IMR-90 (cell line): ENCODE data around the gene GMNN. TPM values are rescaled to one million over a fixed set of nuclear protein-coding genes. Genes with fewer than 3 reads are reported as not detected.

Experiments used
- ATAC-seq: fragments of 200-7000 bp; cut with Tn5 transposase; 2 replicates; pipeline ENCODE4 v1.9.1; 2020; ENCODE audit warnings: low read depth, mild to moderate bottlenecking, moderate library complexity
- BruUV-seq: library from RNA; stranded (reverse); fragments of 400-500 nt; replicated peaks from 2 replicates; lab custom pipeline; 2021; lab: Mats Ljungman, UMichigan
- CTCF ChIA-PET: fragments of 300-600 bp; formaldehyde crosslinking; extraction: SDS; loops from one replicate; lab custom pipeline; 2021; ENCODE audit warnings: antibody characterized with exemption; lab: Yijun Ruan, JAX
- POLR2A ChIA-PET: fragments of 300-600 bp; sonication (Branson Sonifier 250); formaldehyde crosslinking; loops from one replicate; lab custom pipeline; 2022; ENCODE audit warnings: antibody characterized with exemption; ENCODE audit not compliant: unreplicated experiment; lab: Charles Lee
- DNase-seq: peaks from one replicate; pipeline ENCODE4 v3.0.0; 2013
- H2AFZ ChIP-seq: replicated peaks from 2 replicates; pipeline ENCODE3; 2013; ENCODE audit warnings: low read length, mild to moderate bottlenecking; ENCODE audit not compliant: poor library complexity
- H2AK5ac ChIP-seq: 2 replicates; pipeline ENCODE4 v1.6.1; 2013; ENCODE audit warnings: low read depth, low read length, inconsistent platforms
- H2AK9ac ChIP-seq: replicated peaks from 2 replicates; pipeline ENCODE3; 2013; ENCODE audit warnings: mild to moderate bottlenecking, low read depth, low read length, moderate library complexity; ENCODE audit not compliant: poor library complexity
- H2BK120ac ChIP-seq: 2 replicates; pipeline ENCODE4 v1.6.1; 2013; ENCODE audit warnings: low read depth, low read length, inconsistent platforms
- H2BK15ac ChIP-seq: 3 replicates; pipeline ENCODE4 v1.6.1; 2013; ENCODE audit warnings: low read depth, low read length, inconsistent platforms
- H2BK20ac ChIP-seq: 2 replicates; pipeline ENCODE4 v1.6.1; 2013; ENCODE audit warnings: low read depth, mild to moderate bottlenecking, inconsistent platforms, low read length, moderate library complexity
- H2BK5ac ChIP-seq: 2 replicates; pipeline ENCODE4 v1.6.1; 2013; ENCODE audit warnings: mild to moderate bottlenecking, low read depth, low read length, inconsistent platforms; ENCODE audit not compliant: poor library complexity, severe bottlenecking
- H3K14ac ChIP-seq: replicated peaks from 2 replicates; pipeline ENCODE4 v1.6.1; 2013; ENCODE audit warnings: low read depth, low read length, inconsistent platforms
- H3K18ac ChIP-seq: 2 replicates; pipeline ENCODE4 v1.6.1; 2013; ENCODE audit warnings: low read depth, low read length, control low read depth
- H3K23ac ChIP-seq: 2 replicates; pipeline ENCODE4 v1.6.1; 2013; ENCODE audit warnings: low read depth, low read length, inconsistent platforms
- H3K27ac ChIP-seq: 2 replicates; pipeline ENCODE4 v1.5.1; 2013; ENCODE audit warnings: mild to moderate bottlenecking, control low read depth, low read length; ENCODE audit not compliant: insufficient read depth
- H3K27me3 ChIP-seq: 2 replicates; pipeline ENCODE4 v1.6.1; 2013; ENCODE audit warnings: low read length; ENCODE audit not compliant: control insufficient read depth, insufficient read depth
- H3K36me3 ChIP-seq: 2 replicates; pipeline ENCODE4 v1.6.1; 2013; ENCODE audit warnings: low read length, mixed read lengths; ENCODE audit not compliant: control insufficient read depth, insufficient read depth
- H3K4ac ChIP-seq: 2 replicates; pipeline ENCODE4 v1.6.1; 2013; ENCODE audit warnings: low read depth, low read length, inconsistent platforms
- H3K4me1 ChIP-seq: 2 replicates; pipeline ENCODE4 v1.6.1; 2013; ENCODE audit warnings: low read length, mixed read lengths; ENCODE audit not compliant: control insufficient read depth, insufficient read depth
- H3K4me2 ChIP-seq: 2 replicates; pipeline ENCODE4 v1.6.1; 2013; ENCODE audit warnings: low read depth, mild to moderate bottlenecking, control low read depth, low read length, moderate library complexity
- H3K4me3 ChIP-seq: 2 replicates; pipeline ENCODE4 v1.5.1; 2013; ENCODE audit warnings: low read depth, mild to moderate bottlenecking, control low read depth, low read length, moderate library complexity; ENCODE audit not compliant: insufficient read depth
- H3K56ac ChIP-seq: 2 replicates; pipeline ENCODE4 v1.6.1; 2013; ENCODE audit warnings: low read length, inconsistent platforms; ENCODE audit not compliant: insufficient read depth; ENCODE audit errors: extremely low read depth
- H3K79me1 ChIP-seq, 2 experiments: 2 replicates each; pipeline ENCODE4 v1.6.1; 2013; ENCODE audit warnings: low read length in 2 of 2, inconsistent platforms in 1 of 2, low read depth in 1 of 2
- H3K9ac ChIP-seq: 2 replicates; pipeline ENCODE4 v1.6.1; 2013; ENCODE audit warnings: low read depth, low read length, control low read depth
- H3K9me1 ChIP-seq: 2 replicates; pipeline ENCODE4 v1.6.1; 2013; ENCODE audit warnings: low read length, inconsistent platforms; ENCODE audit not compliant: insufficient read depth
- H3K9me3 ChIP-seq: 2 replicates; pipeline ENCODE4 v1.6.1; 2013; ENCODE audit warnings: low read length; ENCODE audit not compliant: control insufficient read depth, insufficient read depth
- H4K20me1 ChIP-seq: 2 replicates; pipeline ENCODE4 v1.6.1; 2013; ENCODE audit warnings: low read length, inconsistent platforms; ENCODE audit not compliant: insufficient read depth
- H4K5ac ChIP-seq: 2 replicates; pipeline ENCODE4 v1.6.1; 2013; ENCODE audit warnings: mild to moderate bottlenecking, low read depth, low read length, control low read depth
- H4K8ac ChIP-seq, 2 experiments: 2 replicates each; pipeline ENCODE4 v1.6.1; 2013; ENCODE audit warnings: low read depth in 2 of 2, low read length in 2 of 2, control low read depth in 1 of 2, inconsistent platforms in 1 of 2
- H4K91ac ChIP-seq: 2 replicates; pipeline ENCODE4 v1.6.1; 2013; ENCODE audit warnings: low read depth, low read length, inconsistent platforms; ENCODE audit not compliant: insufficient read depth
- CEBPB ChIP-seq: IDR thresholded peaks from 2 replicates; pipeline ENCODE4 v1.6.1; 2012; ENCODE audit warnings: low read depth, low read length, improper control_type of control experiment
- CHD1 ChIP-seq: IDR thresholded peaks from 2 replicates; pipeline ENCODE4 v1.6.1; 2012; ENCODE audit warnings: low read depth, low read length, improper control_type of control experiment
- ELK1 ChIP-seq: fragments of 150-350 bp; IDR thresholded peaks from 2 replicates; pipeline ENCODE4 v1.6.1; 2016; ENCODE audit warnings: low read depth, mild to moderate bottlenecking, low read length, moderate library complexity, borderline replicate concordance
- FOS ChIP-seq: fragments of 150-350 bp; IDR thresholded peaks from 2 replicates; pipeline ENCODE4 v1.6.1; 2016; ENCODE audit warnings: low read depth, low read length
- MAFK ChIP-seq: IDR thresholded peaks from 2 replicates; pipeline ENCODE4 v1.6.1; 2012; ENCODE audit warnings: low read depth, low read length, improper control_type of control experiment
- MAZ ChIP-seq: IDR thresholded peaks from 2 replicates; pipeline ENCODE4 v1.6.1; 2012; ENCODE audit warnings: low read depth, mild to moderate bottlenecking, low read length, improper control_type of control experiment, moderate library complexity, borderline replicate concordance
- MXI1 ChIP-seq: IDR thresholded peaks from 2 replicates; pipeline ENCODE4 v1.6.1; 2012; ENCODE audit warnings: low read depth, mild to moderate bottlenecking, low read length, moderate library complexity, borderline replicate concordance
- POLR2A ChIP-seq: IDR thresholded peaks from 2 replicates; pipeline ENCODE4 v1.6.1; 2012; ENCODE audit warnings: mild to moderate bottlenecking, low read depth, low read length
- RAD21 ChIP-seq: IDR thresholded peaks from 2 replicates; pipeline ENCODE4 v1.6.1; 2012; ENCODE audit warnings: low read length, improper control_type of control experiment
- RCOR1 ChIP-seq: IDR thresholded peaks from 2 replicates; pipeline ENCODE4 v1.6.1; 2012; ENCODE audit warnings: mild to moderate bottlenecking, low read length, improper control_type of control experiment; ENCODE audit not compliant: insufficient replicate concordance
- RFX5 ChIP-seq: IDR thresholded peaks from 2 replicates; pipeline ENCODE4 v1.8.0; 2012; ENCODE audit warnings: low read depth, mild to moderate bottlenecking, low read length, moderate library complexity
- SMC3 ChIP-seq: fragments of 150-350 bp; IDR thresholded peaks from 2 replicates; pipeline ENCODE4 v1.6.1; 2016; ENCODE audit warnings: low read depth, mild to moderate bottlenecking, antibody characterized with exemption, low read length, moderate library complexity
- WGBS, 2 experiments: methylation state at CpG; one replicate each; pipeline versions ENCODE4 v1.1.5 to v1.1.7; 2013; ENCODE audit warnings: missing lambda C conversion rate in 2 of 2; ENCODE audit not compliant: insufficient read length in 1 of 2; ENCODE audit errors: extremely low coverage in 2 of 2; 5-methylcytosine and 5-hydroxymethylcytosine counted together
- dilution Hi-C: fragments of 300-500 bp; cut with HindIII; formaldehyde crosslinking; loops from one replicate; pipeline ENCODE4 v1.14.3; 2018; ENCODE audit warnings: low sequenced_read_pairs; ENCODE audit not compliant: unreplicated experiment
- in situ Hi-C: fragments of 300-500 bp; cut with MboI; formaldehyde crosslinking; loops from 3 replicates; pipeline ENCODE4 v1.14.3; 2019; ENCODE audit warnings: low sequenced_read_pairs, inconsistent platforms, mixed read lengths
- intact Hi-C: fragments of 100-400 bp; cut with micrococcal nuclease; formaldehyde crosslinking; loops from 2 replicates; pipeline ENCODE4 v1.10.0; 2022
- polyA plus RNA-seq, 3 experiments: library from polyadenylated mRNA; depleted of rRNA; stranded (reverse); fragments of >200 nt; gene quantifications; 2 replicates each; pipeline ENCODE4 v1.2.3, GENCODE V29; 2012; ENCODE audit warnings: low replicate concordance in 1 of 3
- total RNA-seq: library from RNA; depleted of rRNA; stranded (reverse); fragments of >200 nt; gene quantifications from 2 replicates; pipeline ENCODE4 v1.2.3, GENCODE V29; 2012
- TF ChIP-seq, protein P1 (sequence below): conservative IDR thresholded peaks from 2 replicates; pipeline ENCODE4 v1.5.1; 2012; ENCODE audit warnings: mild to moderate bottlenecking, low read depth, low read length, improper control_type of control experiment
- TF ChIP-seq, protein P2 (sequence below): fragments of 150-350 bp; IDR thresholded peaks from 2 replicates; pipeline ENCODE4 v1.6.1; 2017; ENCODE audit warnings: mild to moderate bottlenecking, antibody characterized with exemption, low read length, low read depth

GMNN gene
- total and polyA plus RNA-seq, 2 of the 4 experiments (the other 2 are of a cell fraction): 19.7 to 22.2 TPM

DNA sequence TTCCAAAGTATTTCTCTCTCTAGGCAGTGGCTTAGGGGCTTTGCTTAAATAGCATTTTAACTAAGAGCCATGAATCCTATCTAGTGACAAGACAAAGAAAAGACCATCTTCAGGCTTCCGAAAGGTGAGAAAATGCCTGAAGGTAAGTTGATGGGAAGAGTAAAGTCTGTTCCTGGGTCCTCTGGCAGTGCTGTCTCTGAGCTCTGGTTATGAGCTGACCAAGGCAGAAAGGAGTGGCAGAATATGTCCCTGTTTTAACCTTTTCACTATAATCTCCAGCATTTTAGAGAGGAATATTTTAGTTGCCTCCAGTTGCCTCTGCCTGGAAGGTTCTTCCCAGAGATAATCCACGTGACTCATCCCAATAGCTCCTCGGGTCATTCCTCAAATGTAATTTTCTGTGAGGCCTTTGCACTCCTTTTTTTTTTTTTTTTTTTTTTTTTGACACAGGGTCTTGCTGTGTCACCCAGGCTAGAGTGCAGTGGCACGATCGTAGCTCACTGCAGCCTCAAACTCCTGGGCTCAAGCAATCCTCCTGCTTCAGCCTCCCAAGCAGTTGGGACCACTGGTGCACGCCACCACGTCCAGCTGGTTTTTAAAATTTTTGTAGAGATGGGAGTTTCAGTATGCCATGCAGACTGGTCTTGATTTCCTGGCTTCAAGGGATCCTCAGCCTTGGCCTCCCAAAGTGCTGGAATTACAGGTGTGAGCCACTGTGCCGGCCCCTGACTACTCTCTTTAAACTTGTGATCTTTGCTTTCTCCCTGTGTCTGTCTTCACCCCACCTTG, 27.7 kb downstream of the GMNN start:
- H3K9me3 ChIP-seq: no peaks in the 10 kb centered on the region
- dilution Hi-C loops: no loop called here
- peaks cover 5% of the 10 kb centered on the region; the same call in 1 of the 2 replicates for H3K36me3 ChIP-seq
- no peak overlapping the region for H3K9ac ChIP-seq
- BruUV-seq: no TSS peak
- no peak overlapping the region; the same call in 1 of the 2 replicates for H3K23ac ChIP-seq
- H3K4ac ChIP-seq: peak overlapping the region; percentile 14; the same call in 1 of the 2 replicates
- no peak overlapping the region for H2BK15ac ChIP-seq
- POLR2A ChIA-PET: interaction anchor here (0.6 kb wide), 1 partner anchor 94 kb away, joined by 7 read pairs; no protein-coding TSS in a partner anchor
- no peaks in the 10 kb centered on the region for H4K20me1 ChIP-seq
- H2BK20ac ChIP-seq: 0 out of 2 replicates have a peak overlapping the region, but pooled peaks have one; percentile 59
- no peak overlapping the region for H3K56ac ChIP-seq
- no peaks in the 10 kb centered on the region for H3K27me3 ChIP-seq
- H3K14ac ChIP-seq: 0 out of 2 replicates have a peak overlapping the region, but pooled peaks have one; percentile 34
- H3K9me1 ChIP-seq: no peaks in the 10 kb centered on the region
- no peaks in the 10 kb centered on the region for H3K79me1 ChIP-seq
- no peak overlapping the region for H4K5ac ChIP-seq
- no peak overlapping the region for H2BK5ac ChIP-seq
- peak; percentile 55 for ATAC-seq
- H3K18ac ChIP-seq: peak overlapping the region; percentile 69
- no peak overlapping the region for H2BK120ac ChIP-seq
- WGBS, 2 experiments: no CpG with 5 or more reads among the region's 8 CpGs
- no peak overlapping the region for H2AK5ac ChIP-seq
- H2AFZ ChIP-seq: peak overlapping the region; percentile 67
- in situ Hi-C loops: no loop called here
- H2AK9ac ChIP-seq: no peak overlapping the region
- no peak overlapping the region for H4K91ac ChIP-seq
- peaks cover 11% of the 10 kb centered on the region for H3K4me1 ChIP-seq
- peak overlapping the region; percentile 36; the same call in 1 of the 2 replicates for H3K4me2 ChIP-seq
- CTCF ChIA-PET: interaction anchor here (0.6 kb wide), 1 partner anchor 22 kb away, joined by 3 read pairs; no protein-coding TSS in a partner anchor
- intact Hi-C loops: no loop called here
- peak overlapping the region; percentile 16; the same call in 1 of the 2 replicates for H3K27ac ChIP-seq
- H4K8ac ChIP-seq: no peak overlapping the region
- no peak overlapping the region for H3K4me3 ChIP-seq
- peak; percentile 48 for DNase-seq
- no peak for TF ChIP-seq ELK1
- no peak for TF ChIP-seq SMC3
- TF ChIP-seq FOS: no peak
- no peak for TF ChIP-seq RCOR1
- no peak for TF ChIP-seq MAFK
- no peak for TF ChIP-seq CEBPB
- TF ChIP-seq, protein P1, sequence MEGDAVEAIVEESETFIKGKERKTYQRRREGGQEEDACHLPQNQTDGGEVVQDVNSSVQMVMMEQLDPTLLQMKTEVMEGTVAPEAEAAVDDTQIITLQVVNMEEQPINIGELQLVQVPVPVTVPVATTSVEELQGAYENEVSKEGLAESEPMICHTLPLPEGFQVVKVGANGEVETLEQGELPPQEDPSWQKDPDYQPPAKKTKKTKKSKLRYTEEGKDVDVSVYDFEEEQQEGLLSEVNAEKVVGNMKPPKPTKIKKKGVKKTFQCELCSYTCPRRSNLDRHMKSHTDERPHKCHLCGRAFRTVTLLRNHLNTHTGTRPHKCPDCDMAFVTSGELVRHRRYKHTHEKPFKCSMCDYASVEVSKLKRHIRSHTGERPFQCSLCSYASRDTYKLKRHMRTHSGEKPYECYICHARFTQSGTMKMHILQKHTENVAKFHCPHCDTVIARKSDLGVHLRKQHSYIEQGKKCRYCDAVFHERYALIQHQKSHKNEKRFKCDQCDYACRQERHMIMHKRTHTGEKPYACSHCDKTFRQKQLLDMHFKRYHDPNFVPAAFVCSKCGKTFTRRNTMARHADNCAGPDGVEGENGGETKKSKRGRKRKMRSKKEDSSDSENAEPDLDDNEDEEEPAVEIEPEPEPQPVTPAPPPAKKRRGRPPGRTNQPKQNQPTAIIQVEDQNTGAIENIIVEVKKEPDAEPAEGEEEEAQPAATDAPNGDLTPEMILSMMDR: no peak
- no peak for TF ChIP-seq MAZ
- TF ChIP-seq RAD21: no peak
- TF ChIP-seq, protein P2, sequence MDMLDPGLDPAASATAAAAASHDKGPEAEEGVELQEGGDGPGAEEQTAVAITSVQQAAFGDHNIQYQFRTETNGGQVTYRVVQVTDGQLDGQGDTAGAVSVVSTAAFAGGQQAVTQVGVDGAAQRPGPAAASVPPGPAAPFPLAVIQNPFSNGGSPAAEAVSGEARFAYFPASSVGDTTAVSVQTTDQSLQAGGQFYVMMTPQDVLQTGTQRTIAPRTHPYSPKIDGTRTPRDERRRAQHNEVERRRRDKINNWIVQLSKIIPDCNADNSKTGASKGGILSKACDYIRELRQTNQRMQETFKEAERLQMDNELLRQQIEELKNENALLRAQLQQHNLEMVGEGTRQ: no peak
- no peak for TF ChIP-seq CHD1
- no peak for TF ChIP-seq MXI1
- no peak for TF ChIP-seq RFX5
- TF ChIP-seq POLR2A: no peak
